GM12874 (cell line): Measurements from ENCODE around the gene RGS16.

ENCODE experiments used
- CTCF ChIP-seq: IDR thresholded peaks from 2 replicates; pipeline ENCODE4 v1.5.1; 2011; ENCODE audit warnings: low read depth, mild to moderate bottlenecking, control low read depth, low read length, moderate library complexity; ENCODE audit not compliant: insufficient read depth

The RGS16 gene

GRCh38 chr1:182622901-182623528 lies 18.8 kb upstream of the RGS16 start:
- TF ChIP-seq CTCF: no peak

- no peak for TF ChIP-seq CTCF
Observed at GRCh38 chr1:182621906-182622305, 17.7 kb upstream of the RGS16 start.

GRCh38 chr1:182620924-182621585 lies 16.9 kb upstream of the RGS16 start:
- TF ChIP-seq CTCF: no peak

- TF ChIP-seq CTCF: no peak
Observed at GRCh38 chr1:182617734-182618351, 13.7 kb upstream of the RGS16 start.

- TF ChIP-seq CTCF: no peak
Observed at GRCh38 chr1:182617014-182617429, 12.8 kb upstream of the RGS16 start.

GRCh38 chr1:182616130-182617013 lies 12.2 kb upstream of the RGS16 start:
- no peak for TF ChIP-seq CTCF
